Adrenal gland (tissue), 12 donors: ENCODE data around the gene TNRC6C. TPM values are rescaled to one million over a fixed set of nuclear protein-coding genes. Genes with fewer than 3 reads are reported as not detected.

Experiments used
- DNase-seq, 7 donors: peaks; one replicate each; pipeline ENCODE4 v3.0.0-alpha.2; 2019 to 2020
- H3K27ac ChIP-seq, 5 donors: fragments of 200-600 bp; sonication (generic) in 4 of 5; 1 replicate in 3 of 5; 2 replicates in 2 of 5; pipeline versions ENCODE4 v1.5.1 to v1.8.0; 2016 to 2020; ENCODE audit warnings: mild to moderate bottlenecking in 1 of 5
- H3K27me3 ChIP-seq: fragments of 200-600 bp; 2 replicates; pipeline ENCODE4 v1.8.0; 2021
- H3K36me3 ChIP-seq, 2 donors: fragments of 200-600 bp; replicated peaks in 1 of 2; 1 replicate in 1 of 2; 2 replicates in 1 of 2; pipeline versions ENCODE4 v1.5.1 to v1.8.0; 2018 to 2022
- H3K4me1 ChIP-seq, 2 donors: fragments of 200-600 bp; replicated peaks in 1 of 2; 1 replicate in 1 of 2; 2 replicates in 1 of 2; pipeline versions ENCODE4 v1.5.1 to v1.8.0; 2018 to 2021
- H3K4me3 ChIP-seq, 4 donors: fragments of 200-600 bp; sonication (generic) in 3 of 4; one replicate each; pipeline ENCODE4 v1.5.1; 2016 to 2018
- H3K9me3 ChIP-seq, 3 donors: fragments of 200-600 bp; sonication (generic) in 1 of 3; replicated peaks in 1 of 3; 1 replicate in 2 of 3; 2 replicates in 1 of 3; pipeline versions ENCODE4 v1.5.1 to v1.8.0; 2016 to 2021
- CTCF ChIP-seq, 6 experiments: fragments of 450-650 bp in 4 of 6; fragments of 200-600 bp in 2 of 6; sonication (generic) in 1 of 6; IDR thresholded peaks; 1 replicate in 5 of 6; 2 replicates in 1 of 6; pipeline versions ENCODE4 v1.5.1 to v1.8.0; 2016 to 2021; ENCODE audit warnings: antibody characterized with exemption in 6 of 6, mild to moderate bottlenecking in 2 of 6, moderate library complexity in 1 of 6
- POLR2A ChIP-seq, 2 donors: fragments of 450-650 bp; IDR thresholded peaks; one replicate each; pipeline ENCODE4 v1.6.1; 2017; ENCODE audit warnings: antibody characterized with exemption in 2 of 2, mild to moderate bottlenecking in 2 of 2, moderate library complexity in 1 of 2
- WGBS, 4 donors: extraction: QIAGEN DNeasy Blood & Tissue Kit in 2 of 4; methylation state at CpG; one replicate each; pipeline versions ENCODE4 v1.1.5 to v1.1.7; 2013 to 2017; 5-methylcytosine and 5-hydroxymethylcytosine counted together
- intact Hi-C, 2 donors: fragments of 100-400 bp; cut with DNase I; formaldehyde crosslinking; loops; one replicate each; pipeline versions ENCODE4 v1.14.1 to v1.15.0; 2022 to 2023
- polyA plus RNA-seq, 3 donors: library from polyadenylated mRNA; stranded (reverse); fragments of 200-250 nt in 2 of 3; fragments of 350-450 nt in 1 of 3; fragmentation: Illumina TruSeq in 1 of 3; extraction: RNeasy Lipid Tissue Mini Kit (QIAGEN cat#74804) in 1 of 3; gene quantifications; one replicate each; pipeline ENCODE4 v1.2.3, GENCODE V29; 2013 to 2014
- total RNA-seq, 9 donors: library from RNA; depleted of rRNA in 4 of 9; stranded (reverse); fragments of >200 nt in 4 of 9; fragments of 120-200 nt in 1 of 9; fragmentation: NEBNext Ultra II Directional in 1 of 9; extraction: Animal tissue kit (Norgen Biotek cat#: 25700) in 1 of 9; gene quantifications; one replicate each; pipeline versions ENCODE4 v1.1.0 to v1.2.4, GENCODE V29; 2013 to 2023
- donor health status: healthy with polysubstance abuse.
- donor health status: Bipolar disorder and iron deficiency.
- donor health status: DM: yes; HTN: yes; CAD: no.
- donor health status: DM: no; HTN: no; CAD: no.
- donor health status: DM: no; HTN: no; CAD: no.
- donor health status: DM: yes; HTN: yes; CAD: no.

The TNRC6C gene
- total and polyA plus RNA-seq, 12 donors, result 2.8 to 18.7 (median 11.2) TPM

GRCh38 chr17:78131172-78132083 lies 172.9 kb downstream of the TNRC6C start:
- H3K4me3 ChIP-seq, result peak overlapping the region in 1 of 4 donors; percentile 39
- peaks cover 11% of the 10 kb centered on the region for H3K27me3 ChIP-seq
- peaks cover 9 to 32% of the 10 kb centered on the region in 2 donors for H3K4me1 ChIP-seq
- H3K9me3 ChIP-seq, result no peaks in the 10 kb centered on the region
- H3K27ac ChIP-seq, result peak overlapping the region in 1 of 5 donors; percentile 91
- DNase-seq, result no peak
- no peak for TF ChIP-seq POLR2A (IDR thresholded peaks at IDR 0.05)
- no peak for TF ChIP-seq CTCF (IDR thresholded peaks at IDR 0.05)
- no peaks in the 10 kb centered on the region for H3K36me3 ChIP-seq
- intact Hi-C loops, result no loop called here
- 23 to 64% (median 27%) methylated on average over 7 to 74 of the region's 74 CpGs for WGBS, 4 donors

- H3K27me3 ChIP-seq, result peaks cover 11% of the 10 kb centered on the region
- TF ChIP-seq POLR2A (IDR thresholded peaks at IDR 0.05), result no peak
- no peak for TF ChIP-seq CTCF (IDR thresholded peaks at IDR 0.05)
- no peaks in the 10 kb centered on the region for H3K36me3 ChIP-seq
- no peaks in the 10 kb centered on the region for H3K9me3 ChIP-seq
- 25 to 37% (median 34%) methylated on average over 4 to 38 of the region's 38 CpGs for WGBS, 4 donors
- intact Hi-C loops, result no loop called here
- peaks cover 9 to 32% of the 10 kb centered on the region in 2 donors for H3K4me1 ChIP-seq
- DNase-seq, result no peak
- peak overlapping the region in 1 of 5 donors; percentile 16 for H3K27ac ChIP-seq
- peak overlapping the region in 1 of 4 donors; percentile 39 for H3K4me3 ChIP-seq
These were observed 173.7 kb downstream of the TNRC6C start for GRCh38 chr17:78132084-78132676.

GRCh38 chr17:78132767-78133178 lies 174.3 kb downstream of the TNRC6C start:
- TF ChIP-seq CTCF (IDR thresholded peaks at IDR 0.05) (no peak), POLR2A (IDR thresholded peaks at IDR 0.05) (no peak)
- intact Hi-C loops, result no loop called here
- Histone ChIP-seq H3K36me3 (no peaks in the 10 kb centered on the region), H3K9me3 (no peaks in the 10 kb centered on the region), H3K27me3 (peaks cover 11% of the 10 kb centered on the region), H3K27ac (no peak overlapping the region), H3K4me1 (peaks cover 9 to 27% of the 10 kb centered on the region in 2 donors), H3K4me3 (no peak overlapping the region)
- WGBS, 4 donors, result 86 to 95% (median 89%) methylated on average over 5 to 9 of the region's 9 CpGs
- DNase-seq, result no peak

- WGBS, 4 donors, result 84 to 89% (median 87%) methylated on average over 11 to 30 of the region's 30 CpGs
- H3K36me3 ChIP-seq, result no peaks in the 10 kb centered on the region
- H3K27ac ChIP-seq, result no peak overlapping the region
- peaks cover 6 to 21% of the 10 kb centered on the region in 2 donors for H3K4me1 ChIP-seq
- no peaks in the 10 kb centered on the region for H3K9me3 ChIP-seq
- H3K4me3 ChIP-seq, result no peak overlapping the region
- H3K27me3 ChIP-seq, result peaks cover 11% of the 10 kb centered on the region
- TF ChIP-seq CTCF (IDR thresholded peaks at IDR 0.05), result no peak
- TF ChIP-seq POLR2A (IDR thresholded peaks at IDR 0.05), result no peak
- intact Hi-C loops, result no loop called here
- no peak for DNase-seq
These were observed 174.9 kb downstream of the TNRC6C start for GRCh38 chr17:78133179-78133951.
